NCI-H524 treated with DMSO at 0.1 percent for 48 hours (cell line): Measurements from ENCODE around the gene OR52W1.

ENCODE experiments used
- DNase-seq: peaks from one replicate; lab custom pipeline; 2025; lab: John Stamatoyannopoulos, UW

Gene OR52W1

GRCh38 chr11:6199174-6199810 is at the start of gene OR52W1:
Gene OR52W1, plus strand, starts transcription at chr11:6199224. Its CDS starts 0 bp downstream, at chr11:6199224.
- DNase-seq, result no peak

- no peak for DNase-seq
These were observed 47.9 kb upstream of the OR52W1 start for GRCh38 chr11:6151117-6151516.

- no peak for DNase-seq
These were observed 46.9 kb upstream of the OR52W1 start for GRCh38 chr11:6152126-6152525.

- DNase-seq, result no peak
These were observed 42.2 kb upstream of the OR52W1 start for GRCh38 chr11:6156628-6157359.

- no peak for DNase-seq
These were observed 28.8 kb upstream of the OR52W1 start, which contains the start of gene OR52B2 for GRCh38 chr11:6170226-6170625. Gene OR52B2, minus strand, starts transcription at chr11:6170326. Its CDS starts 0 bp downstream, at chr11:6170326.

GRCh38 chr11:6175440-6175839 is 23.6 kb upstream of the OR52W1 start:
- no peak for DNase-seq

- no peak for DNase-seq
These were observed 7.3 kb upstream of the OR52W1 start for GRCh38 chr11:6191742-6192141.

GRCh38 chr11:6194065-6194581 is 4.9 kb upstream of the OR52W1 start:
- DNase-seq, result no peak

- DNase-seq, result no peak
These were observed 2.6 kb upstream of the OR52W1 start for GRCh38 chr11:6196396-6196795.

GRCh38 chr11:6197466-6198200 is 1.4 kb upstream of the OR52W1 start:
- no peak for DNase-seq

- no peak for DNase-seq
These were observed 2.0 kb downstream of the OR52W1 start for GRCh38 chr11:6200975-6201374.

- no peak for DNase-seq
These were observed 2.5 kb downstream of the OR52W1 start for GRCh38 chr11:6201481-6201880.

GRCh38 chr11:6202041-6202440 is 3.0 kb downstream of the OR52W1 start:
- no peak for DNase-seq

GRCh38 chr11:6203327-6203726 is 4.3 kb downstream of the OR52W1 start:
- no peak for DNase-seq

GRCh38 chr11:6204706-6205105 is 5.7 kb downstream of the OR52W1 start:
- DNase-seq, result no peak

GRCh38 chr11:6205366-6205765 is 6.3 kb downstream of the OR52W1 start, which contains the start of gene C11orf42:
Gene C11orf42, plus strand, starts transcription at chr11:6205557. Its CDS starts 59 bp downstream, at chr11:6205616.
- no peak for DNase-seq

- DNase-seq, result no peak
These were observed 7.6 kb downstream of the OR52W1 start for GRCh38 chr11:6206456-6207180.

- no peak for DNase-seq
These were observed 10.8 kb downstream of the OR52W1 start for GRCh38 chr11:6209801-6210200.

- no peak for DNase-seq
These were observed 11.4 kb downstream of the OR52W1 start for GRCh38 chr11:6210274-6210955.

GRCh38 chr11:6214530-6214929 is 15.5 kb downstream of the OR52W1 start:
- no peak for DNase-seq

- no peak for DNase-seq
These were observed 17.5 kb downstream of the OR52W1 start for GRCh38 chr11:6216501-6216900.
